Measurements from ENCODE around the gene MATCAP1.

Gene MATCAP1

DNA sequence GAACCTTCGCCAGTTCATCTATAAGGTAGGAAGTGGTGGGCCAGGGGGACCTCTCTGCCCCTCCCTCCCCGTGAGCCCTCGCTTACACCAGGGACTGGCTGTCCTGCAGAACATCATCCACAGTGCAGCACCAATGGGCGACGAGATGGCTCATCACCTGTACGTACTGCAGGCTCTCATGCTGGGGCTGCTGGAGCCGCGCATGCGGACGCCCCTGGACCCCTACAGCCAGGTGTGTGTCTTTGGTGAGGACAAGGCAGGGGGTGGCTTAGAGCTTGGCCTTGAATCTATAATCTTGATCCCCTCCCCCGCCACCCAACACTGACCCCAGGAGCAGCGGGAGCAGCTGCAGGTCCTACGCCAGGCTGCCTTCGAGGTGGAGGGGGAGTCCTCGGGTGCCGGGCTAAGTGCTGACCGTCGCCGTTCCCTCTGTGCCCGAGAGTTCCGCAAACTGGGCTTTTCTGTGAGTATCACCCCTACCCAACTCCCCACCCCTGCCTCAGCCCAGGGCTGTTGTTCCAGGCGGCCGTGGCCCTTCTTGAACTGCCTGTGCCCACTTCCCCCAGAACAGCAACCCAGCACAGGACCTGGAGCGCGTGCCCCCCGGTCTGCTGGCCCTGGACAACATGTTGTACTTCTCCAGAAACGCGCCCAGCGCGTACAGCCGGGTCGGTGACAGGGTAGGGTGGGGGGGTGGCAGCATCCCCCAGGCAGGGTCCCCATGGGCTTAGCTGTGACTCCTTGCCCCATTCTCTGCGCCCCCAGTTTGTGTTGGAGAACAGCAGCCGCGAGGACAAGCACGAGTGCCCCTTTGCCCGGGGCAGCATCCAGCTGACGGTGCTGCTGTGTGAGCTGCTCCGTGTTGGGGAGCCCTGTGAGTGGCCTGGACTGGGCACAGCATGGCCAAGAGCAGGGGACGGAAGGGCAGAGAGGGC lies 17.9 kb upstream of the MATCAP1 start:
- peaks cover 33 to 68% of the 10 kb centered on the region in 2 donors for H3K36me3 Mint-ChIP-seq
- no peak for DNase-seq
- no peaks in the 10 kb centered on the region for H3K27me3 Mint-ChIP-seq
- H3K27ac Mint-ChIP-seq = no peak overlapping the region
- no peaks in the 10 kb centered on the region for H3K9me3 Mint-ChIP-seq
- no peak for ATAC-seq (replicated peaks)
- H3K4me1 Mint-ChIP-seq = peaks cover 12 to 28% of the 10 kb centered on the region in 2 donors
- no peak overlapping the region for H3K4me3 Mint-ChIP-seq

DNA sequence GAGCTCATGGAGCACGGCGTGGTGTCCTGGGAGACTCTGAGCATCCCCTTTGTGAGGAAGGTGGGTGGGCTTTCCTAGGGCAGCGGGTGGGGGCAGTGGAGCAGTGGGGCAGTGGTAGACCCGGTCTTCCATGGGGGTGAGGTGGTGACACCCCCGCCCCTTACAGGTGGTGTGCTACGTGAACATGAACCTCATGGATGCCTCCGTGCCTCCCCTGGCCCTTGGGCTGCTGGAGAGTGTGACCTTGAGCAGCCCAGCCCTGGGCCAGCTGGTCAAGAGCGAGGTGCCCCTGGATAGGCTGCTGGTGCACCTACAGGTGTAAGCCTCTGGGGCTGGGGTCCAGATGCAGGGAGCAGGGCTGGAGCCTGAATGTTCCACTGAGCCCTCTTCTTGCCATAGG lies 16.7 kb upstream of the MATCAP1 start:
- ATAC-seq (replicated peaks) = no peak
- Mint-ChIP-seq H3K27me3 (no peaks in the 10 kb centered on the region), H3K9me3 (no peaks in the 10 kb centered on the region), H3K4me3 (no peak overlapping the region), H3K27ac (no peak overlapping the region), H3K4me1 (peaks cover 16 to 40% of the 10 kb centered on the region in 2 donors), H3K36me3 (peaks cover 41 to 68% of the 10 kb centered on the region in 2 donors)
- no peak for DNase-seq

DNA sequence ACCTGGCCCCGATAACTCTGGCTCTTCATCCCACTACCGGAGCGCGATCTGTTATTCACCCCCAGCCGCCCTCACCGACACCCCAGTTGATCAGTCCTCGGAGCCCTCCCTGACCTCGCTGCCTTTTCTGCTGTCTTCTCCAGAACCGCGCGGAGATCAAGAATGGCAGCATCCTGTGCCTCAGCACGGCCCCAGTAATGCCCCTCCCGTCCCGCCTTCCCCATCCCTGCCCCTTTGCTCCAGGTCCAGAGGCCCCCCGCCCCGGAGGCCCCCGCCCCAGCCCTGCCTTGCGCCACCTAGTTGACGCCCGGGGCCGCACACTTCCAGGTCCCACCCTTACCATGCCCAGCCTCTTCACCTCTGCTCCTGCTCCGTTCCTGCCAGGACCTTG lies 16.0 kb upstream of the MATCAP1 start:
- Mint-ChIP-seq H3K4me1 (peaks cover 16 to 45% of the 10 kb centered on the region in 2 donors), H3K27ac (no peak overlapping the region), H3K4me3 (peak overlapping the region in 1 of 2 donors; percentile 23), H3K36me3 (peaks cover 48 to 68% of the 10 kb centered on the region in 2 donors), H3K27me3 (no peaks in the 10 kb centered on the region), H3K9me3 (no peaks in the 10 kb centered on the region)
- no peak for ATAC-seq (replicated peaks)
- no peak for DNase-seq

GRCh38 chr16:67199011-67199807 lies 15.4 kb upstream of the MATCAP1 start, which contains the start of gene ELMO3:
ELMO3 (plus strand) TSS chr16:67199131; CDS start chr16:67199327, 196 bp downstream.
- peak within 1 kb of the TSS; percentile 62 for H3K27ac Mint-ChIP-seq
- H3K27me3 Mint-ChIP-seq = no peaks in the 10 kb centered on the region
- peaks cover 48 to 69% of the 10 kb centered on the region in 2 donors for H3K36me3 Mint-ChIP-seq
- H3K4me1 Mint-ChIP-seq = peaks cover 19 to 51% of the 10 kb centered on the region in 2 donors
- no peak for DNase-seq
- peak in 1 of 2 donors; percentile 43 for ATAC-seq (replicated peaks)
- H3K4me3 Mint-ChIP-seq = peak within 1 kb of the TSS in 1 of 2 donors; percentile 14
- H3K9me3 Mint-ChIP-seq = no peaks in the 10 kb centered on the region

DNA sequence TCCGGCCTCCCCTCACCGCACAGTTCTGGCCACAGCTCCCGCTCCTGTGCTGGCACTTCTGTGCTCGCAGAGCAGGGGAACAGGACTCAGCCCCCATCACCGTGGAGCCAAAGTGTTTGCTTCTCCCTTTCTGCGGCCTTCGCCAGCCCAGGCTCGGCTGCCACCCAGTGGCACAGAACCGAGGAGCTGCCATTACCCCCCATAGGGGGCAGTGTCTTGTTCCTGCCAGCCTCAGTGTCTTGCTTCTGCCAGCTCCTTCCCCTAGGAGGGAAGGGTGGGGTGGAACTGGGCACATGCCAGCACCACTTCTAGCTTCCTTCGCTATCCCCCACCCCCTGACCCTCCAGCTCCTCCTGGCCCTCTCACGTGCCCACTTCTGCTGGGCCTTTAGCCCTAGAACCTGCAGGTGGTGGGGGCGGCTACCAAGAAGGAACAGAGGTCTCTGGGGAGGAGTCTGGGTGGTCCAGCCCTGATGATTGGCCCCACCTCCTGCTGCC lies 14.5 kb upstream of the MATCAP1 start:
- Mint-ChIP-seq H3K27ac (peak overlapping the region; percentile 62), H3K36me3 (peaks cover 48 to 70% of the 10 kb centered on the region in 2 donors), H3K4me3 (no peak overlapping the region), H3K4me1 (peaks cover 22 to 60% of the 10 kb centered on the region in 2 donors), H3K9me3 (no peaks in the 10 kb centered on the region), H3K27me3 (no peaks in the 10 kb centered on the region)
- DNase-seq = no peak
- ATAC-seq (replicated peaks) = peak; percentile 59 to 73

GRCh38 chr16:67197704-67198103 lies 13.9 kb upstream of the MATCAP1 start:
- DNase-seq (no peak), ATAC-seq (replicated peaks) (no peak)
- H3K9me3 Mint-ChIP-seq = no peaks in the 10 kb centered on the region
- peaks cover 50 to 70% of the 10 kb centered on the region in 2 donors for H3K36me3 Mint-ChIP-seq
- peak overlapping the region; percentile 31 for H3K27ac Mint-ChIP-seq
- H3K4me3 Mint-ChIP-seq = peak overlapping the region in 1 of 2 donors; percentile 32
- no peaks in the 10 kb centered on the region for H3K27me3 Mint-ChIP-seq
- peaks cover 24 to 66% of the 10 kb centered on the region in 2 donors for H3K4me1 Mint-ChIP-seq

- H3K4me3 Mint-ChIP-seq = peak overlapping the region in 1 of 2 donors; percentile 16
- no peaks in the 10 kb centered on the region for H3K27me3 Mint-ChIP-seq
- H3K27ac Mint-ChIP-seq = no peak overlapping the region
These were observed 13.1 kb upstream of the MATCAP1 start for GRCh38 chr16:67196881-67197280.

DNA sequence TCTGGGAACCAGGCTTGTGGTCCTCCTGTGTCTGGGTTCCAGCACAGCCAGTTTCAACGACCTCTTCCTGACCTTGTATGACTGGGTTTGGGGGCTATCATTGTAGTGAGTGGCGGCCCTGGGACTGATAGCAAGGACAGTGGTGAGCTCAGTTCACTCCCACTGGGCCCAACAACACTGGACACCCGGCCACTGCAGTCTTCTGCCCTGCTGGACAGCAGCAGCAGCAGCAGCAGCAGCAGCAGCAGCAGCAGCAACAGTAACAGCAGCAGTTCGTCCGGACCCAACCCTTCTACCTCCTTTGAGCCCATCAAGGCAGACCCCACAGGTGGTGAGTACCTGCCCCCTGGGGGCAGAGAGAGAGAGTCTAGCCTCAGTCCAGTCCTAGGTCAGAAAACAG lies 11.9 kb upstream of the MATCAP1 start:
- DNase-seq = no peak
- Mint-ChIP-seq H3K9me3 (no peaks in the 10 kb centered on the region), H3K36me3 (peaks cover 49 to 61% of the 10 kb centered on the region in 2 donors), H3K4me3 (no peak overlapping the region), H3K27me3 (no peaks in the 10 kb centered on the region), H3K4me1 (peaks cover 30 to 78% of the 10 kb centered on the region in 2 donors), H3K27ac (peak overlapping the region; percentile 37)
- no peak for ATAC-seq (replicated peaks)

More at GRCh38 chr16:67196881-67197280, 13.1 kb upstream of the MATCAP1 start:
- DNase-seq (no peak), ATAC-seq (replicated peaks) (no peak)
- H3K36me3 Mint-ChIP-seq = peaks cover 55 to 67% of the 10 kb centered on the region in 2 donors
- peaks cover 25 to 69% of the 10 kb centered on the region in 2 donors for H3K4me1 Mint-ChIP-seq
- H3K9me3 Mint-ChIP-seq = no peaks in the 10 kb centered on the region

- peaks cover 28 to 70% of the 10 kb centered on the region in 2 donors for H3K4me1 Mint-ChIP-seq
- ATAC-seq (replicated peaks) = no peak
- peaks cover 40 to 51% of the 10 kb centered on the region in 2 donors for H3K36me3 Mint-ChIP-seq
- H3K27me3 Mint-ChIP-seq = no peaks in the 10 kb centered on the region
- peak overlapping the region in 1 of 2 donors; percentile 89 for H3K4me3 Mint-ChIP-seq
- no peaks in the 10 kb centered on the region for H3K9me3 Mint-ChIP-seq
- DNase-seq = no peak
- H3K27ac Mint-ChIP-seq = peak overlapping the region; percentile 42
These were observed 10.5 kb upstream of the MATCAP1 start for GRCh38 chr16:67194260-67194659.

- Mint-ChIP-seq H3K27ac (peak overlapping the region; percentile 37), H3K9me3 (no peaks in the 10 kb centered on the region), H3K36me3 (peaks cover 39 to 50% of the 10 kb centered on the region in 2 donors), H3K4me3 (peak overlapping the region; percentile 89), H3K4me1 (peaks cover 28 to 68% of the 10 kb centered on the region in 2 donors), H3K27me3 (no peaks in the 10 kb centered on the region)
- ATAC-seq (replicated peaks) (no peak), DNase-seq (no peak)
These were observed 9.8 kb upstream of the MATCAP1 start for GRCh38 chr16:67193536-67193935.

DNA sequence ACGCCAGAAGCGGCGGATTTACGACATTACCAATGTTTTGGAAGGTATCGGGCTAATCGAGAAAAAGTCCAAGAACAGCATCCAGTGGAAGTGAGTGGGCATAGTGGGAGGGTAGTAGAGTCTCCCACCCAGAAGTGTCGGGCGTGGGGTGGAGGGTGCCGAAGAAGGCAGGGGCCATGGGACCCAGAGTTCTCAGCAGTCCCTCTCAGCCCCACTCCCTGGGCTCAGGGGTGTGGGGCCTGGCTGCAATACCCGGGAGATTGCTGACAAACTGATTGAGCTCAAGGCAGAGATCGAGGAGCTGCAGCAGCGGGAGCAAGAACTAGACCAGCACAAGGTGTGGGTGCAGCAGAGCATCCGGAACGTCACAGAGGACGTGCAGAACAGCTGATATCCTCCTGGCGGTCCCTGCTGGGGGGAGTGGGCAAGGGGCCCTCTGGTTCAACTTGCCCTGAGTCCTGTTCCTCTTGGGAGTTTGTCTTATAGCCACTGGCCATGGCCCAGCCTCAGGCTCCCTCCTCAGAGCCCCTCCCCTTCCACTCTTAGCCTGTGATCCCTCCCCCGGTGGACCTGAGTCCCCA lies 9.1 kb upstream of the MATCAP1 start:
- ATAC-seq (replicated peaks) (no peak), DNase-seq (no peak)
- Mint-ChIP-seq H3K4me1 (peaks cover 23 to 61% of the 10 kb centered on the region in 2 donors), H3K36me3 (peaks cover 33 to 43% of the 10 kb centered on the region in 2 donors), H3K27ac (peak overlapping the region; percentile 88), H3K9me3 (no peaks in the 10 kb centered on the region), H3K4me3 (peak overlapping the region; percentile 89), H3K27me3 (no peaks in the 10 kb centered on the region)

GRCh38 chr16:67191995-67192681 lies 8.4 kb upstream of the MATCAP1 start, which contains the start of gene E2F4:
E2F4 (plus strand) TSS chr16:67192155; CDS start chr16:67192228, 73 bp downstream.
- ATAC-seq (replicated peaks) = peak; percentile 99 to 100
- Mint-ChIP-seq H3K4me1 (peaks cover 23 to 55% of the 10 kb centered on the region in 2 donors), H3K27ac (peak within 1 kb of the TSS; percentile 88), H3K27me3 (peaks cover 0 to 6% of the 10 kb centered on the region in 2 donors), H3K9me3 (no peaks in the 10 kb centered on the region), H3K4me3 (peak within 1 kb of the TSS; percentile 89), H3K36me3 (peaks cover 30 to 38% of the 10 kb centered on the region in 2 donors)
- peak; percentile 85 for DNase-seq

DNA sequence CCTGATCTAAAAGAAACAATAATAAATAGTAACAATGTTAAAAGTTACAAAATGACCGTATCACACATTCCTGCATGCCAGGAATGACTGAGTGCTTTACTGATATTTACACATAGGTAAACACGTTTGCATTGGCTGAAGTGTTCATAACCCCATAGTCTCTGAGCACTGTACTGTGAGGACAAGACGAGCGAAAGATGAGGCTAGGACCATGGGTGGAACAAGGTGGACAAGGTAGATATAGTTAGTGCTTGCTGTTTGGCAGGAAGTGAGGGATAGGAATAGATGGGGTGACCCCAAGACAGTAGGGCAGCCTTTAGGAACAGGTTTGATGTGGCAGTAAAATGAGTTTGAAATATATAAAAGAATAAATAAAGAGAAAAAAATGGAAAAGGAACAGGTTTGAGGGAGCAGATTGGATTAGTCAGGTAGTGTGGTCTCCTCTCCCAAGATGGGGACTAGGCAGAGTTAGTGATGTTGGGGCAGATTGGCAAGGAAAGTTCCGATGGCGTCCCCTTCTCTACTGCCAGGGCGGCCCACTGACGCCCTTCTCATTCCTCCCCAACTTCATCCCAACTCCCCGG lies 7.7 kb upstream of the MATCAP1 start:
- ATAC-seq (replicated peaks) (peak in 1 of 2 donors; percentile 2), DNase-seq (no peak)
- Mint-ChIP-seq H3K9me3 (no peaks in the 10 kb centered on the region), H3K27ac (peak overlapping the region; percentile 88), H3K27me3 (peaks cover 2 to 12% of the 10 kb centered on the region in 2 donors), H3K4me3 (peak overlapping the region; percentile 89), H3K4me1 (peaks cover 20 to 49% of the 10 kb centered on the region in 2 donors), H3K36me3 (peaks cover 23 to 32% of the 10 kb centered on the region in 2 donors)

All from stimulated activated naive B cell treated with anti-CD40 and anti-IgM and Interleukin-4, amounts not matched to agents 10 μg/mL and 1 μg/mL and 100 μg/mL, for 72 hours (primary cell).